ENCODE results near the gene UGGT1. TPM values are rescaled to one million over a fixed set of nuclear protein-coding genes. Genes with fewer than 3 reads are reported as not detected.

Gene UGGT1
- total RNA-seq, 1 donor, result 80.0 TPM

DNA sequence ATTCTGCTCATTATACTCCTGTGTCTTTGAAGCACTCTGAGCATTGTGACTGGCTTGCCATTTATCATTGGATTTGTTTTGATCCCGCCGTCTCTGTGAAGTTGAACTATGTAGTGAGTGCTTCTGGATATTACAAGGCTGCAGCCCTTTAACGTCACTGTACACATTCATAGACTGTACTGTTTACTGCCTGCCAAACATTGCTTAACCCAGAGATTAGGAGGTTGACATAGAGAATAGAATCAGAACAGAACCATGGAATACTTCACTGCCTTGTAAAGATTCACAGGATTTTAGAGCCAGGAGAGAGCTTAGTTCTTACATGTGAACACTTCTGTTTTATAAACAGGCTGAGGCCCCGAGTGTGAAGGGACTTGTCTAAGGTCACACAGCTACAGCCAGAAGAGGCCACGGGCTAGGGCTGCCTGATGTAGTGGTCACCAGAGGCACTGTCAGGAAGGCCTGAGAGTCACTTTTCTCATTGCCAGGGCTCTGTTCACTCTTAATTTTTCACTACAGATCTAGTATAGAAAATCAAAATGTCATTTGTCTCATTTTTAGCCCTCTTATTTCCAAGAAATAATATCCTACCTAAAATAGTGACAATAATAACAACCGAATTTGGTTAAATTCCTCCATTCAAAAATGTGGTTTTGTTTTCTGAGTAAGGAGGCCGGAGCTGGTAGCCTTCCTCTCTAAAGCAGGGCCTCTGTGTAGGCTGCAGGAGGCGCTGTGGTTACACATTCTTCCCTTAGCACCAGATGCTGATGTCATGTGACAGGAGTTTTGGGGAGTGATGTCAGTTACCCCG, 87.9 kb downstream of the UGGT1 start:
- Histone ChIP-seq H3K4me2 (ENCODE audit: insufficient read depth, low read length) (no peak overlapping the region), H3K36me3 (ENCODE audit: insufficient read depth, low read length) (peaks cover 72% of the 10 kb centered on the region)

DNA sequence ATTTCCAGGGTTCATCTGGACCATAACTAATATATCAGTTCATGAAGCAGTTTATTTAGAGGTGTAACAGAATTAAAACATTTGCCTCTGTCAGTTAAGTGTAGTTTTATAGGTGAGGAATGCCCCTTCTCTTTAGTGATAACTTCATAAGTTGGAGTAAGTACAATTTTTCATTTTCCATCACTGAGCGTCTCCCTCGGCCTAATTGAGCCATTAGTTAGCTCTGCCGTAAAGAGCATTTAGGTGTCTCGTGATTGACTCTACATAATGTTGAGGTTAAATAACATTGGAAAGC, 88.4 kb downstream of the UGGT1 start:
- DNase-seq (ENCODE audit: insufficient read length, low spot score, missing footprints), result no peak
- Histone ChIP-seq H4K20me1 (ENCODE audit: insufficient read depth, low read length) (no peaks in the 10 kb centered on the region), H3K4me2 (ENCODE audit: insufficient read depth, low read length) (no peak overlapping the region), H3K27ac (ENCODE audit: low read depth, low read length) (peak overlapping the region; percentile 19), H3K4me3 (ENCODE audit: insufficient read depth, low read length) (no peak overlapping the region), H3K4me1 (ENCODE audit: insufficient read depth, low read length) (no peaks in the 10 kb centered on the region), H3K9me3 (ENCODE audit: low read depth, low read length) (no peaks in the 10 kb centered on the region), H3K36me3 (ENCODE audit: insufficient read depth, low read length) (peaks cover 70% of the 10 kb centered on the region), H2AFZ (ENCODE audit: low read length) (no peak overlapping the region), H3K79me2 (ENCODE audit: insufficient read depth, low read length) (no peaks in the 10 kb centered on the region), H3K27me3 (ENCODE audit: insufficient read depth, low read length) (no peaks in the 10 kb centered on the region)
- TF ChIP-seq, protein P1, sequence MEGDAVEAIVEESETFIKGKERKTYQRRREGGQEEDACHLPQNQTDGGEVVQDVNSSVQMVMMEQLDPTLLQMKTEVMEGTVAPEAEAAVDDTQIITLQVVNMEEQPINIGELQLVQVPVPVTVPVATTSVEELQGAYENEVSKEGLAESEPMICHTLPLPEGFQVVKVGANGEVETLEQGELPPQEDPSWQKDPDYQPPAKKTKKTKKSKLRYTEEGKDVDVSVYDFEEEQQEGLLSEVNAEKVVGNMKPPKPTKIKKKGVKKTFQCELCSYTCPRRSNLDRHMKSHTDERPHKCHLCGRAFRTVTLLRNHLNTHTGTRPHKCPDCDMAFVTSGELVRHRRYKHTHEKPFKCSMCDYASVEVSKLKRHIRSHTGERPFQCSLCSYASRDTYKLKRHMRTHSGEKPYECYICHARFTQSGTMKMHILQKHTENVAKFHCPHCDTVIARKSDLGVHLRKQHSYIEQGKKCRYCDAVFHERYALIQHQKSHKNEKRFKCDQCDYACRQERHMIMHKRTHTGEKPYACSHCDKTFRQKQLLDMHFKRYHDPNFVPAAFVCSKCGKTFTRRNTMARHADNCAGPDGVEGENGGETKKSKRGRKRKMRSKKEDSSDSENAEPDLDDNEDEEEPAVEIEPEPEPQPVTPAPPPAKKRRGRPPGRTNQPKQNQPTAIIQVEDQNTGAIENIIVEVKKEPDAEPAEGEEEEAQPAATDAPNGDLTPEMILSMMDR (IDR thresholded peaks at IDR 0.05; ENCODE audit: extremely low read depth, low read depth, low read length), result no peak

More for the DNA sequence above, 87.9 kb downstream of the UGGT1 start:
- Histone ChIP-seq H3K4me1 (ENCODE audit: insufficient read depth, low read length) (no peaks in the 10 kb centered on the region), H3K9me3 (ENCODE audit: low read depth, low read length) (no peaks in the 10 kb centered on the region), H3K4me3 (ENCODE audit: insufficient read depth, low read length) (no peak overlapping the region), H3K27me3 (ENCODE audit: insufficient read depth, low read length) (no peaks in the 10 kb centered on the region), H4K20me1 (ENCODE audit: insufficient read depth, low read length) (no peaks in the 10 kb centered on the region), H2AFZ (ENCODE audit: low read length) (no peak overlapping the region), H3K79me2 (ENCODE audit: insufficient read depth, low read length) (no peaks in the 10 kb centered on the region), H3K27ac (ENCODE audit: low read depth, low read length) (peak overlapping the region; percentile 19)
- TF ChIP-seq, protein P1 (IDR thresholded peaks at IDR 0.05; ENCODE audit: extremely low read depth, low read depth, low read length), result peak; percentile 95
- DNase-seq (ENCODE audit: insufficient read length, low spot score, missing footprints), result peak; percentile 67

DNA sequence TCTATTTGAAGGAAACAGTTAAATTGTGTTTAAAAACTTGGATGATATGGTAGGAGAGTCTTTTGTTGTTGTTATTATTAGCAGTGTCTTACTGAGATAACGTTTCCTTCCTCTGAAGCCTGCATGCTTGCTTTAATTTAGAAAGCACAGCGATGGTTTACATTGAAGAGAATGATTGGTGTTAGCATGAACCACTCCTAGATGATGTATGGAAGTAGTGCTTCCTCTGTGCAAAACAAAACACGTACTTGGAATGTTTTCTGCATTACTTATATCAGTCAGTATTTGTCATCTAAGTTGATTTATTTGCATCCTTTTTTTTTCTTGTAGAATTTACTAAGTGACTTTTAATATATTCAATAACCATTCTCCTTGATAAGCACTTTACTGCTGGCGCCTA, 89.0 kb downstream of the UGGT1 start:
- no peaks in the 10 kb centered on the region for H3K9me3 ChIP-seq (ENCODE audit: low read depth, low read length)
- no peak for DNase-seq (ENCODE audit: insufficient read length, low spot score, missing footprints)
- TF ChIP-seq, protein P1 (IDR thresholded peaks at IDR 0.05; ENCODE audit: extremely low read depth, low read depth, low read length), result no peak
- no peaks in the 10 kb centered on the region for H4K20me1 ChIP-seq (ENCODE audit: insufficient read depth, low read length)
- H3K4me2 ChIP-seq (ENCODE audit: insufficient read depth, low read length), result no peak overlapping the region
- no peak overlapping the region for H3K4me3 ChIP-seq (ENCODE audit: insufficient read depth, low read length)
- H2AFZ ChIP-seq (ENCODE audit: low read length), result no peak overlapping the region
- no peaks in the 10 kb centered on the region for H3K27me3 ChIP-seq (ENCODE audit: insufficient read depth, low read length)
- peaks cover 64% of the 10 kb centered on the region for H3K36me3 ChIP-seq (ENCODE audit: insufficient read depth, low read length)
- H3K79me2 ChIP-seq (ENCODE audit: insufficient read depth, low read length), result no peaks in the 10 kb centered on the region
- H3K27ac ChIP-seq (ENCODE audit: low read depth, low read length), result no peak overlapping the region
- H3K4me1 ChIP-seq (ENCODE audit: insufficient read depth, low read length), result no peaks in the 10 kb centered on the region

DNA sequence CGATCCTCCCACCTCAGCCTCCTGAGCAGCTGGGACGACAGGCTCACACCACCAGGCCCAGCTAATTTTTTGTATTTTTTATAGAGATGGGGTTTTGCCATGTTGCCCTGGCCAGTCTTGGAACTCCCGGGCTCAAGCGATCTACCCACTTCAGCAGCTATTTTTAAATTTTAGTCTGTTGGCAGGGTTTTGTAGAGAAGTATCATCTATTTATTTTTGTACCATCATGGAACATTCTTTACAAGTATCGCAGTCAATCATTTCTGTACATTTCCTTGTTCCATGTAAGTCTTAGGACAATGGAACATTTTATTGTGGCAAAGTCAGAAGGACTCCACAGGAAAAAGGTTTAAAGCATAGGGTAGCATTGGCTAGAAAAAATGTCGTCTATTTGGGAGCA, 94.6 kb downstream of the UGGT1 start:
- H3K4me3 ChIP-seq (ENCODE audit: insufficient read depth, low read length), result no peak overlapping the region
- H3K36me3 ChIP-seq (ENCODE audit: insufficient read depth, low read length), result peaks cover 54% of the 10 kb centered on the region
- no peaks in the 10 kb centered on the region for H4K20me1 ChIP-seq (ENCODE audit: insufficient read depth, low read length)
- no peak overlapping the region for H3K27ac ChIP-seq (ENCODE audit: low read depth, low read length)
- no peak overlapping the region for H2AFZ ChIP-seq (ENCODE audit: low read length)
- TF ChIP-seq, protein P1 (IDR thresholded peaks at IDR 0.05; ENCODE audit: extremely low read depth, low read depth, low read length), result no peak
- H3K4me1 ChIP-seq (ENCODE audit: insufficient read depth, low read length), result peaks cover 7% of the 10 kb centered on the region
- no peak overlapping the region for H3K4me2 ChIP-seq (ENCODE audit: insufficient read depth, low read length)
- no peaks in the 10 kb centered on the region for H3K9me3 ChIP-seq (ENCODE audit: low read depth, low read length)
- H3K79me2 ChIP-seq (ENCODE audit: insufficient read depth, low read length), result no peaks in the 10 kb centered on the region
- H3K27me3 ChIP-seq (ENCODE audit: insufficient read depth, low read length), result no peaks in the 10 kb centered on the region
- DNase-seq (ENCODE audit: insufficient read length, low spot score, missing footprints), result no peak

Measured in osteoblast (primary cell).